Type B pancreatic cell (in vitro differentiated cells): ENCODE results near the gene MDH1B. TPM values are rescaled to one million over a fixed set of nuclear protein-coding genes. Genes with fewer than 3 reads are reported as not detected.
"Not testable (repeated sequence)": the region's sequence is repeated elsewhere in the genome, so short reads cannot be mapped to it uniquely, and the experiment has no call there.

ENCODE experiments used
- DNase-seq: peaks from one replicate; pipeline ENCODE4 v3.0.0; 2021; ENCODE audit warnings: mixed read lengths; ENCODE audit not compliant: unreplicated experiment; ENCODE audit errors: extremely low spot score
- H3K27ac Mint-ChIP-seq: 2 replicates; pipeline ENCODE4 v1.8.0; 2021; ENCODE audit warnings: mild to moderate bottlenecking, mixed read lengths
- H3K27me3 Mint-ChIP-seq: 2 replicates; pipeline ENCODE4 v1.8.0; 2021; ENCODE audit warnings: mixed read lengths
- H3K36me3 Mint-ChIP-seq: 2 replicates; pipeline ENCODE4 v1.8.0; 2021; ENCODE audit warnings: mixed read lengths
- H3K4me1 Mint-ChIP-seq: one replicate; pipeline ENCODE4 v1.8.0; 2021; ENCODE audit warnings: mixed read lengths; ENCODE audit not compliant: unreplicated experiment
- H3K4me3 Mint-ChIP-seq: 2 replicates; pipeline ENCODE4 v1.8.0; 2021; ENCODE audit warnings: mild to moderate bottlenecking, mixed read lengths
- H3K9me3 Mint-ChIP-seq: 2 replicates; pipeline ENCODE4 v1.8.0; 2021; ENCODE audit warnings: mixed read lengths
- CTCF ChIP-seq: fragments of 200-600 bp; sonication (generic); conservative IDR thresholded peaks from 2 replicates; pipeline ENCODE4 v1.5.0; 2021; ENCODE audit warnings: antibody characterized with exemption, mild to moderate bottlenecking
- long read RNA-seq: library from polyadenylated mRNA; unstranded; transcript quantifications from one replicate; pipeline ENCODE4 v2.0.0, GENCODE V29; 2020
- total RNA-seq: library from RNA; stranded (reverse); gene quantifications from 2 replicates; pipeline ENCODE4 v1.2.1, GENCODE V29; 2021; ENCODE audit warnings: low replicate concordance

MDH1B gene
- total RNA-seq = 0.64 and 4.7 TPM in 2 replicates
- long read RNA-seq, partial matches to known transcripts = 0 of 5 reads
- long read RNA-seq, other reads (novel, unspliced or antisense) = 1 of 5 reads

GRCh38 chr2:206765242-206766056, at the start of gene MDH1B, which contains the start of gene FASTKD2:
TSS of gene MDH1B (minus strand) at chr2:206765328. CDS start at chr2:206765271, 57 bp downstream.
TSS of gene FASTKD2 (plus strand) at chr2:206765606. CDS start at chr2:206766694, 1,088 bp downstream.
- peak within 1 kb of the TSS; percentile 98 for H3K4me3 Mint-ChIP-seq
- peaks cover 3% of the 10 kb centered on the region for H3K27me3 Mint-ChIP-seq
- H3K27ac Mint-ChIP-seq = peak within 1 kb of the TSS; percentile 98
- DNase-seq = peak; percentile 82
- no peaks in the 10 kb centered on the region for H3K9me3 Mint-ChIP-seq
- H3K4me1 Mint-ChIP-seq = peaks cover 22% of the 10 kb centered on the region
- H3K36me3 Mint-ChIP-seq = peaks cover 23% of the 10 kb centered on the region
- TF ChIP-seq CTCF = no peak

GRCh38 chr2:206814498-206814897, 49.4 kb upstream of the MDH1B start:
- Mint-ChIP-seq H3K27ac (no peak overlapping the region), H3K4me3 (no peak overlapping the region), H3K36me3 (peaks cover 4% of the 10 kb centered on the region), H3K4me1 (no peaks in the 10 kb centered on the region), H3K9me3 (no peaks in the 10 kb centered on the region), H3K27me3 (peaks cover 16% of the 10 kb centered on the region)
- DNase-seq = no peak
- TF ChIP-seq CTCF = no peak

GRCh38 chr2:206812471-206812870, 47.3 kb upstream of the MDH1B start:
- H3K4me1 Mint-ChIP-seq, H3K36me3 Mint-ChIP-seq, H3K4me3 Mint-ChIP-seq, H3K27ac Mint-ChIP-seq, H3K9me3 Mint-ChIP-seq, DNase-seq: not testable (repeated sequence)
- H3K27me3 Mint-ChIP-seq = peaks cover 21% of the 10 kb centered on the region

DNA sequence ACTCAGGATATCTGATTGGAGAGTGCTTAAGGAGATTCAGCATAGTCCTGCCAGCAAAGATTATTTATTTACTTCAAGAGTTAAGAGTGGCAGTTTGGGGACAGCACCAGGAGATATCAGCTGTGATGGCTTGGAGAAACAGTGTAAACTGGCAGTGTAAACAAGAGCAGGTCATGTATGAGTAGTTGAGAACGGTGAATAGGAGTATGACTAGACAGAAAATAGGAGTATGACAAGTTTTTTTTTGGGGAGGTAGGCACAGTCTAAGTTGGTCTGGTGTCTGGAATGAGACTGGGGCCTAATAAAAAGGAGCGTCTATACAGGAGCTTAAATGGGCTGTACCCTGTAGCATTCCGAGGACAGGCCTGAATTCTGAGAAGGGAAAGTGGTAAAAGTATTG, 42.5 kb upstream of the MDH1B start:
- not testable (repeated sequence) for H3K36me3 Mint-ChIP-seq, H3K9me3 Mint-ChIP-seq, DNase-seq, H3K27ac Mint-ChIP-seq, H3K4me3 Mint-ChIP-seq
- Mint-ChIP-seq H3K4me1 (peaks cover 11% of the 10 kb centered on the region), H3K27me3 (peaks cover 18% of the 10 kb centered on the region)

DNA sequence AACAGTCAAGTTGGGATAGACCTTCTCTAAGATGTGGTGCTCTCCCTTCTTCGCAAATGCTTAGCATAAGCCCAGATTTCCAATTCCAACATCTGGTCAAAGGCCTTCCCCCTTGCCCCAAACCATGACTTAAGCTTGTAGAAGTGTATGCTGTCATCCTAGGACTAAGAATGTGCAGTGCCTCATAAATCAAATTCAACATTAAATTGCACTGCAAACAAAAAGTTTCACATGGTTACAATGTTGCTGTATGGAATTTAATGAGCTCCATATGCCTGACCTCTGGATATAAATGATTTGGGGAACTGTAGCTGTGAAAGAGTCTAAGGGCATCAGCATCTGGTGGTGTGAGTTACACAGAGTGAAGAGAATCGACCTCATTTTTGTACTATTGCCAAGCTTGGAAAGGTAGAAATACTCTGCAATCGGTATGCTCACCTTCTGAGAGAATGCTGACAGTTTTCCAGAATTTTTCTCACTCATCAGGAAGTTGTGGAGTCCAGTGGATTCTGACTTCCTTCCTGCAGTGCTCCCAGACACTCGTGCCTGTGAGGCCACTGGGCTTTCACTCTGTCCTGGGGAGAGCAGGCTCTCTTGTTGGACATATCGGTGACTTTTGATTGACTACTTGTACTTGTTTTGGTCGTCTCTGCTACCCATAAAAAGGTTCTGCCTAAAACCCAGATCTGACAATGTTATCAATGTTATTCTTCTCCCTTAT, 40.9 kb upstream of the MDH1B start:
- Mint-ChIP-seq H3K4me1 (peaks cover 18% of the 10 kb centered on the region), H3K36me3 (peaks cover 3% of the 10 kb centered on the region), H3K27me3 (peaks cover 10% of the 10 kb centered on the region), H3K4me3 (no peak overlapping the region), H3K27ac (no peak overlapping the region), H3K9me3 (no peaks in the 10 kb centered on the region)
- no peak for TF ChIP-seq CTCF
- DNase-seq = no peak

DNA sequence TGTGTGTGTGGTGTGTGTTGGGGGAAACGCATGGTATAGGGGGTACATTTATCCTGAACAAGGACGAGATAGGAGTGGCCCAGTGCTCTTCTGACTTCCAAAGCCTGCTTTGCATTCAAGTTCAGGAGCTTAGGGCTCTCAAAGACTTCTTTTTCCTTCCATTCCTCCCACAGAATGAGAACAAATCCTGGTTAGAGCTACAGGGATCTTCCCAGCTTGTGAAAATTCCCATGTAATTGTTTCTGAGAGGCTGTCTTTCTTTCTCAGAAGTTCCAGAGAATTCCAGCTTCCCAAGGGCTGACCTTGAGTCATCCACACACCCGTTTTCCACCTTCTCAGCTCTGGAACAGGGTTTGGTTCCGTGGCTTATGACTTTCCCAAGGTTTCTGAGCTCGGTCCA, 39.2 kb upstream of the MDH1B start:
- DNase-seq = no peak
- peaks cover 3% of the 10 kb centered on the region for H3K36me3 Mint-ChIP-seq
- H3K4me1 Mint-ChIP-seq = peaks cover 27% of the 10 kb centered on the region
- TF ChIP-seq CTCF = no peak
- H3K4me3 Mint-ChIP-seq = no peak overlapping the region
- H3K27ac Mint-ChIP-seq = no peak overlapping the region
- H3K27me3 Mint-ChIP-seq = peaks cover 4% of the 10 kb centered on the region
- no peaks in the 10 kb centered on the region for H3K9me3 Mint-ChIP-seq
